Measurements from ENCODE around the gene CLEC4F. TPM values are rescaled to one million over a fixed set of nuclear protein-coding genes. Genes with fewer than 3 reads are reported as not detected.

The CLEC4F gene
- total and polyA plus RNA-seq, 11 donors: 0.04 to 0.46 (median 0.19) TPM; not detected in 3

GRCh38 chr2:70855667-70856066 is 35.3 kb upstream of the CLEC4F start:
- Histone ChIP-seq H3K36me3 (no peaks in the 10 kb centered on the region), H3K4me1 (peaks cover 0 to 23% (median 0%) of the 10 kb centered on the region in 12 donors), H3K27me3 (peaks cover 0 to 26% (median 8%) of the 10 kb centered on the region in 9 donors), H3K4me3 (no peak overlapping the region), H3K9me3 (no peaks in the 10 kb centered on the region), H3K27ac (no peak overlapping the region)
- DNase-seq: no peak
- TF ChIP-seq CTCF (IDR thresholded peaks at IDR 0.05): no peak
- no peak for TF ChIP-seq POLR2A (IDR thresholded peaks at IDR 0.05)
- intact Hi-C loops (cut with DNase I): no loop called here
- ATAC-seq: no peak
- WGBS, 4 donors: 84 to 90% (median 89%) methylated on average over 1 of the region's 1 CpG

GRCh38 chr2:70854411-70854810 is 34.0 kb upstream of the CLEC4F start:
- WGBS, 4 donors: 86 to 88% (median 86%) methylated on average over 4 of the region's 4 CpGs
- intact Hi-C loops (cut with DNase I): no loop called here
- Histone ChIP-seq H3K9me3 (no peaks in the 10 kb centered on the region), H3K27me3 (peaks cover 0 to 14% (median 0%) of the 10 kb centered on the region in 9 donors), H3K36me3 (no peaks in the 10 kb centered on the region), H3K4me1 (peaks cover 0 to 24% (median 0%) of the 10 kb centered on the region in 12 donors), H3K27ac (no peak overlapping the region), H3K4me3 (no peak overlapping the region)
- ATAC-seq (no peak), DNase-seq (no peak)
- TF ChIP-seq CTCF (IDR thresholded peaks at IDR 0.05): no peak
- no peak for TF ChIP-seq POLR2A (IDR thresholded peaks at IDR 0.05)

- peaks cover 0 to 9% (median 0%) of the 10 kb centered on the region in 9 donors for H3K27me3 ChIP-seq
- TF ChIP-seq CTCF (IDR thresholded peaks at IDR 0.05) (no peak), POLR2A (IDR thresholded peaks at IDR 0.05) (no peak)
- no peak overlapping the region for H3K4me3 ChIP-seq
- intact Hi-C loops (cut with DNase I): no loop called here
- no peak overlapping the region for H3K27ac ChIP-seq
- ATAC-seq (no peak), DNase-seq (no peak)
- peaks cover 0 to 24% (median 0%) of the 10 kb centered on the region in 12 donors for H3K4me1 ChIP-seq
- H3K9me3 ChIP-seq: peaks cover 0 to under 1% (median 0%) of the 10 kb centered on the region in 12 donors
- 84 to 91% (median 89%) methylated on average over 1 of the region's 1 CpG for WGBS, 4 donors
- H3K36me3 ChIP-seq: no peaks in the 10 kb centered on the region
Observed at GRCh38 chr2:70852824-70853223, 32.4 kb upstream of the CLEC4F start.

- peaks cover 0 to 24% (median 0%) of the 10 kb centered on the region in 12 donors for H3K4me1 ChIP-seq
- TF ChIP-seq CTCF (IDR thresholded peaks at IDR 0.05) (no peak), POLR2A (IDR thresholded peaks at IDR 0.05) (no peak)
- peaks cover 0 to 4% (median 0%) of the 10 kb centered on the region in 12 donors for H3K9me3 ChIP-seq
- intact Hi-C loops (cut with DNase I): no loop called here
- ATAC-seq: peak in 2 of 4 donors; percentile 49 to 55
- no peak overlapping the region for H3K4me3 ChIP-seq
- 44 to 55% (median 49%) methylated on average over 4 of the region's 4 CpGs for WGBS, 4 donors
- no peak for DNase-seq
- no peaks in the 10 kb centered on the region for H3K36me3 ChIP-seq
- H3K27ac ChIP-seq: peak overlapping the region in 1 of 12 donors; percentile 32
- H3K27me3 ChIP-seq: peaks cover 0 to 9% (median 0%) of the 10 kb centered on the region in 9 donors
Observed at GRCh38 chr2:70851704-70852103, 31.3 kb upstream of the CLEC4F start.

Data from heart left ventricle (tissue), 16 donors.